Breast epithelium (tissue), 4 donors: ENCODE data around the gene ZNF860. TPM values are rescaled to one million over a fixed set of nuclear protein-coding genes. Genes with fewer than 3 reads are reported as not detected.

Source experiments
- DNase-seq, 2 donors: peaks; one replicate each; pipeline ENCODE4 v3.0.0-alpha.2; 2019; ENCODE audit warnings: low spot score in 2 of 2
- H3K27ac ChIP-seq, 2 donors: fragments of 200-600 bp; sonication (generic) in 1 of 2; one replicate each; pipeline ENCODE4 v1.5.1; 2016 to 2019; ENCODE audit warnings: mild to moderate bottlenecking in 1 of 2
- H3K27me3 ChIP-seq, 2 donors: fragments of 200-600 bp; sonication (generic) in 1 of 2; one replicate each; pipeline versions ENCODE4 v1.5.1 to v1.6.0; 2017 to 2019; ENCODE audit warnings: control low read depth in 1 of 2, mild to moderate bottlenecking in 1 of 2
- H3K36me3 ChIP-seq: fragments of 200-600 bp; one replicate; pipeline ENCODE4 v1.5.1; 2019
- H3K4me1 ChIP-seq, 2 donors: fragments of 200-600 bp; sonication (generic); one replicate each; pipeline ENCODE4 v1.5.1; 2016 to 2019; ENCODE audit warnings: control low read depth in 1 of 2
- H3K4me3 ChIP-seq, 3 donors: fragments of 200-600 bp; sonication (generic); 1 replicate in 2 of 3; 2 replicates in 1 of 3; pipeline ENCODE4 v1.5.1; 2016 to 2019; ENCODE audit warnings: mild to moderate bottlenecking in 3 of 3, moderate library complexity in 2 of 3
- H3K9me3 ChIP-seq, 2 donors: fragments of 200-600 bp; sonication (generic) in 1 of 2; one replicate each; pipeline ENCODE4 v1.5.1; 2016 to 2019; ENCODE audit warnings: control low read depth in 1 of 2
- CTCF ChIP-seq, 3 donors: fragments of 450-650 bp; IDR thresholded peaks; one replicate each; pipeline ENCODE4 v1.5.1; 2016 to 2017; ENCODE audit warnings: antibody characterized with exemption in 3 of 3, mild to moderate bottlenecking in 3 of 3, moderate library complexity in 3 of 3
- POLR2A ChIP-seq: fragments of 450-650 bp; IDR thresholded peaks from one replicate; pipeline ENCODE4 v1.6.1; 2016; ENCODE audit warnings: antibody characterized with exemption, mild to moderate bottlenecking, moderate library complexity
- POLR2AphosphoS5 ChIP-seq, 3 donors: sonication (generic); formaldehyde crosslinking; IDR thresholded peaks; one replicate each; pipeline ENCODE4 v1.6.1; 2017; ENCODE audit warnings: antibody characterized with exemption in 3 of 3
- intact Hi-C: fragments of 100-400 bp; cut with DNase I; formaldehyde crosslinking; loops from one replicate; pipeline ENCODE4 v1.15.1; 2023; ENCODE audit warnings: low total_unique reads
- total RNA-seq, 3 donors: library from RNA; depleted of rRNA; stranded (reverse); fragments of >200 nt; gene quantifications; one replicate each; pipeline ENCODE4 v1.1.0, GENCODE V29; 2016

The ZNF860 gene
- total RNA-seq, 3 donors from 2014 or later, result 0.80 to 4.2 (median 3.3) TPM

- Histone ChIP-seq H3K27me3 (no peaks in the 10 kb centered on the region), H3K36me3 (no peaks in the 10 kb centered on the region), H3K4me3 (no peak overlapping the region), H3K4me1 (no peaks in the 10 kb centered on the region), H3K27ac (no peak overlapping the region), H3K9me3 (no peaks in the 10 kb centered on the region)
- no peak for TF ChIP-seq CTCF (IDR thresholded peaks at IDR 0.05)
- no peak for TF ChIP-seq POLR2AphosphoS5 (IDR thresholded peaks at IDR 0.05)
- intact Hi-C loops, result no loop called here
- no peak for DNase-seq
Observed at GRCh38 chr3:31937225-31937624, 44.3 kb upstream of the ZNF860 start.

- intact Hi-C loops, result no loop called here
- no peaks in the 10 kb centered on the region for H3K36me3 ChIP-seq
- no peak overlapping the region for H3K4me3 ChIP-seq
- no peaks in the 10 kb centered on the region for H3K27me3 ChIP-seq
- DNase-seq, result no peak
- no peak overlapping the region for H3K27ac ChIP-seq
- no peaks in the 10 kb centered on the region for H3K4me1 ChIP-seq
- TF ChIP-seq POLR2AphosphoS5 (IDR thresholded peaks at IDR 0.05) (no peak), CTCF (IDR thresholded peaks at IDR 0.05) (no peak), POLR2A (no peak)
- H3K9me3 ChIP-seq, result no peaks in the 10 kb centered on the region
Observed at GRCh38 chr3:31942446-31942845, 39.1 kb upstream of the ZNF860 start.

- H3K27me3 ChIP-seq, result no peaks in the 10 kb centered on the region
- DNase-seq, result no peak
- intact Hi-C loops, result no loop called here
- H3K27ac ChIP-seq, result no peak overlapping the region
- H3K4me1 ChIP-seq, result no peaks in the 10 kb centered on the region
- no peaks in the 10 kb centered on the region for H3K36me3 ChIP-seq
- TF ChIP-seq POLR2AphosphoS5 (IDR thresholded peaks at IDR 0.05) (no peak), POLR2A (no peak), CTCF (IDR thresholded peaks at IDR 0.05) (no peak)
- H3K4me3 ChIP-seq, result no peak overlapping the region
- no peaks in the 10 kb centered on the region for H3K9me3 ChIP-seq
Observed at GRCh38 chr3:31943041-31943440, 38.5 kb upstream of the ZNF860 start.

- peak overlapping the region in 1 of 2 donors; percentile 74 for H3K27ac ChIP-seq
- intact Hi-C loops, result no loop called here
- H3K36me3 ChIP-seq, result no peaks in the 10 kb centered on the region
- no peak for DNase-seq
- no peaks in the 10 kb centered on the region for H3K27me3 ChIP-seq
- no peak for TF ChIP-seq POLR2A
- TF ChIP-seq POLR2AphosphoS5 (IDR thresholded peaks at IDR 0.05), result no peak
- TF ChIP-seq CTCF (IDR thresholded peaks at IDR 0.05), result no peak
- H3K4me3 ChIP-seq, result no peak overlapping the region
- peaks cover 0 to 9% of the 10 kb centered on the region in 2 donors for H3K4me1 ChIP-seq
- no peaks in the 10 kb centered on the region for H3K9me3 ChIP-seq
Observed at GRCh38 chr3:31945738-31946052, 35.9 kb upstream of the ZNF860 start.

GRCh38 chr3:31946484-31947081 lies 35.0 kb upstream of the ZNF860 start:
- Histone ChIP-seq H3K36me3 (no peaks in the 10 kb centered on the region), H3K9me3 (no peaks in the 10 kb centered on the region), H3K27me3 (no peaks in the 10 kb centered on the region), H3K4me3 (no peak overlapping the region), H3K4me1 (peaks cover 0 to 9% of the 10 kb centered on the region in 2 donors), H3K27ac (peak overlapping the region in 1 of 2 donors; percentile 52)
- DNase-seq, result no peak
- TF ChIP-seq POLR2A (no peak), POLR2AphosphoS5 (IDR thresholded peaks at IDR 0.05) (no peak), CTCF (IDR thresholded peaks at IDR 0.05) (no peak)
- intact Hi-C loops, result no loop called here
